GM19193 (cell line): Measurements from ENCODE around the gene XRN2.

Experiments
- POLR2A ChIP-seq: IDR thresholded peaks from 4 replicates; pipeline ENCODE4 v1.6.1; 2011; ENCODE audit not compliant: insufficient read depth, insufficient read length; ENCODE audit errors: extremely low read depth

The XRN2 gene

GRCh38 chr20:21421601-21422236 is 118.6 kb downstream of the XRN2 start:
- no peak for TF ChIP-seq POLR2A

DNA sequence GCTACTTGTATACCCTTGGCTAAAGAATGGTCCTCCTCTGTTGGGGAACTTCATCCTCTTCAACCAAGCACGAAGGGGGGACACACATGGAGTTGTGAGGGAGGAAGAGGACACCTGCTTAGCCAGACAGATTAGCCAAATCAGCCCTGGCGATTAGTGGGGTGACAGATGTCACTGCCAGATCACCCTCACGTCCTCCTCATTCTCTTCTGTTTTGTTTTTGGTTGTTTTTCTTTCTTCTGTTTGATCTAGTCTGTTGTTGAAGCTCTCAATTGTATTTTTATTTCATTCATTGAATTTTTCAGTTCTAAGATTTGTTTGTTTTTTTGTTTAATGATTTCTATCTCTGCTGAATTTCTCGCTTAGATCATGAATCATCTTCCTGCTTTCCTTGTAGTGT is 121.7 kb downstream of the XRN2 start:
- TF ChIP-seq POLR2A = no peak

GRCh38 chr20:21430020-21430419 is 126.9 kb downstream of the XRN2 start:
- no peak for TF ChIP-seq POLR2A

DNA sequence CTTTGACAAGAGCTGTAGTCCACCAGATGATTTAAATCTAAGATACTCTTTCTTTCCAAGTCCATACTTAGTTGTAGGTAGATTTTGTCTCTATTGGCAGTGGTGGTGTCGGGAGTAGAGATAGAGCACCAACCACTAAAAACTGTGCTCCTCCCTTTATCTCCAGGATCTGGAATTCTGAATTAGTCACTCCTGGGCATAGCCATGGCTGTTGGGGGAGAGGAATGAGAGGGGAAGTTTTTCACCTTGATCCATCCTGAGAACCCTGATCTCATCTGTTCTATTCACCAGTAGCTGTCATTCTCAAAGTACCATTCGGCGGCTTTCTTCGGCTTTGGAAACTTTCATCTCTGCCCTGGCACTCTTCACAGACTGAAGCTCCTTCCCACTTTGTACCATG is 129.8 kb downstream of the XRN2 start:
- TF ChIP-seq POLR2A = no peak

GRCh38 chr20:21433329-21433890 is 130.3 kb downstream of the XRN2 start:
- no peak for TF ChIP-seq POLR2A

DNA sequence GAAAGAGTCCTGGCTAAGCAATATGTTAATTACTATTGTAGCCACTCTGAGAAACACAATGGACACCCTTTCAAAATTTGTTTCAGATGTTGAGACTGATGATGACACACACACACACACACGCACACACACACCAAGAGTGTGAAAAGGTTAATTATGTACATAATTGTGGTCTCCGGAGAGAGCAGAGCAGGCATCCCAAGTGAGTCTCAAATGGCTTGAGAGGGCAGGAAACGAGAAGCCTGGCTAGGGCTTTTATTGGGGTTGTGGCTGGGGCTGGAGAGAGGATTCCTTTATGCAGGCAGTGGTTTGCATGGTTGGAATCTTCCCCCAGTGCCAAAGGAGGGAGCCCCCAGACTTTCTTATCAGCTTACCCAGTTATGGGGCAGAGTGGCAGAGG is 132.4 kb downstream of the XRN2 start:
- TF ChIP-seq POLR2A = no peak

- no peak for TF ChIP-seq POLR2A
Observed at GRCh38 chr20:21436205-21436604, 133.1 kb downstream of the XRN2 start.

GRCh38 chr20:21437248-21437647 is 134.1 kb downstream of the XRN2 start:
- no peak for TF ChIP-seq POLR2A

DNA sequence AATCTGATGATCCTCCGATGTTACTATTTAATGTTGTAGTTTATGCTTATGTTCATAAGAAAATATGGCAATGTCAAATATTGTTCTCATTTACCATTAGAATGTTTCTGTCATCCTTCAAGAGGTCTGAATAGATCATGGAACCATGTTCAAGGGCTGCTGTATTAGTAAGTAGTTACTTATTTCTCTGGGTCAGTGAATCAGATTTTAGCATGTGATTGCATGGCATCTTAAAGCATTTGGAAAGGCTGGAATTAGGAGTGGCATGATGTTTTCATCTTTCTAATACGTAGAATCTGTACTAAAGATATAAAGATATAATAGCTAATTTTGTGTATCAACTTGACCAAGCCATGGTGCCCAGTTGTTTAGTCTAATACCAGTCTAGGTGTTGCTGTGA is 134.7 kb downstream of the XRN2 start:
- TF ChIP-seq POLR2A = no peak
